Natural killer cell (primary cell): ENCODE measurements around the gene COL8A1. TPM values are rescaled to one million over a fixed set of nuclear protein-coding genes. Genes with fewer than 3 reads are reported as not detected.

Experiments used
- ATAC-seq, 3 donors: fragments of 150-1000 bp in 2 of 3; fragments of 200-7000 bp in 1 of 3; cut with Tn5 transposase; 1 replicate in 1 of 3; 2 replicates in 2 of 3; pipeline ENCODE4 v1.10.0; 2021; ENCODE audit warnings: mild to moderate bottlenecking in 2 of 3, moderate library complexity in 2 of 3
- DNase-seq, 2 donors: peaks; one replicate each; pipeline versions ENCODE4 v3.0.0 to v3.0.0-alpha.2; 2013 to 2021; ENCODE audit warnings: mixed read lengths in 1 of 2
- H3K27ac ChIP-seq: one replicate; pipeline ENCODE4 v1.5.1; 2013; ENCODE audit warnings: mild to moderate bottlenecking, low read length
- H3K27me3 ChIP-seq: one replicate; pipeline ENCODE4 v1.6.1; 2013; ENCODE audit warnings: low read length; ENCODE audit not compliant: control insufficient read depth, insufficient read depth
- H3K36me3 ChIP-seq: one replicate; pipeline ENCODE4 v1.6.1; 2013; ENCODE audit warnings: low read length; ENCODE audit not compliant: control insufficient read depth, insufficient read depth
- H3K4me1 ChIP-seq: one replicate; pipeline ENCODE4 v1.6.1; 2013; ENCODE audit warnings: low read length; ENCODE audit not compliant: control insufficient read depth, insufficient read depth
- H3K4me3 ChIP-seq: one replicate; pipeline ENCODE4 v1.5.1; 2013; ENCODE audit warnings: low read length
- H3K9me3 ChIP-seq: one replicate; pipeline ENCODE4 v1.6.1; 2013; ENCODE audit warnings: low read length; ENCODE audit not compliant: control insufficient read depth, insufficient read depth
- H3K27ac Mint-ChIP-seq, 2 donors: one replicate each; pipeline ENCODE4 v1.8.0; 2022; ENCODE audit warnings: mild to moderate bottlenecking in 2 of 2, mixed read lengths in 2 of 2, moderate library complexity in 1 of 2
- H3K27me3 Mint-ChIP-seq, 2 donors: one replicate each; pipeline ENCODE4 v1.8.0; 2022; ENCODE audit warnings: low read depth in 2 of 2, mixed read lengths in 2 of 2
- H3K36me3 Mint-ChIP-seq: one replicate; pipeline ENCODE4 v1.8.0; 2022; ENCODE audit warnings: mixed read lengths
- H3K4me1 Mint-ChIP-seq, 2 donors: one replicate each; pipeline ENCODE4 v1.8.0; 2022; ENCODE audit warnings: mixed read lengths in 2 of 2
- H3K4me3 Mint-ChIP-seq: one replicate; pipeline ENCODE4 v1.8.0; 2022; ENCODE audit warnings: mild to moderate bottlenecking, moderate library complexity, mixed read lengths
- H3K9me3 Mint-ChIP-seq, 2 donors: one replicate each; pipeline ENCODE4 v1.8.0; 2022; ENCODE audit warnings: mixed read lengths in 2 of 2
- CTCF ChIP-seq: fragments of 200-600 bp; IDR thresholded peaks from one replicate; pipeline ENCODE4 v1.8.0; 2022; ENCODE audit warnings: antibody characterized with exemption
- WGBS: methylation state at CpG from one replicate; pipeline ENCODE4 v1.1.7; 2013; ENCODE audit warnings: missing lambda C conversion rate; ENCODE audit not compliant: insufficient coverage; 5-methylcytosine and 5-hydroxymethylcytosine counted together
- intact Hi-C: fragments of 100-400 bp; cut with micrococcal nuclease; formaldehyde crosslinking; loops from one replicate; pipeline ENCODE4 v1.14.2; 2022
- total RNA-seq, 4 donors: library from RNA; stranded (reverse); fragments of 120-200 nt in 1 of 4; gene quantifications; one replicate each; pipeline versions ENCODE4 v1.2.3 to v1.2.4, GENCODE V29; 2013 to 2022

COL8A1 gene
- total RNA-seq, 3 donors from 2014 or later (not counting 1 experiment from before 2014, with no cell fraction given), result 0.12 to 0.23 TPM; not detected in 1

DNA sequence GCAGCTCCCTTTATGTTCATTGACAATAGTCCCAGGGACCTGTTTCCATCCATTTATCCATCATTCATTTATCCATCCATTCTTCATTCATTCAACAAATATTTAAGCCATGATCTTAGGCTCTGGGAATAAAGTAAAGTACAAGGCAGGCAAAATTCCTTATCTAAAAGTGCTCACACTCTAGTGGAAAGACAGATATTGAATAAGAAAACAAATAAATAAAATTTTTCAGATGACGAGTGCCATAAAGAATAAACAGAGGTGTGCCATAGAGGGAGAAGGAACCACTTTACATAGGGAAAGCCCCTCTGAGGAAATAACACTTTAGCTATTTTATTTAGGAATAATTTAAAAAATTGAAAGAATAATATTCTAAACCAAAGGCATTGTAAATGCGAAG lies 76.2 kb downstream of the COL8A1 start:
- 100% methylated on average over 1 of the region's 2 CpGs for WGBS

DNA sequence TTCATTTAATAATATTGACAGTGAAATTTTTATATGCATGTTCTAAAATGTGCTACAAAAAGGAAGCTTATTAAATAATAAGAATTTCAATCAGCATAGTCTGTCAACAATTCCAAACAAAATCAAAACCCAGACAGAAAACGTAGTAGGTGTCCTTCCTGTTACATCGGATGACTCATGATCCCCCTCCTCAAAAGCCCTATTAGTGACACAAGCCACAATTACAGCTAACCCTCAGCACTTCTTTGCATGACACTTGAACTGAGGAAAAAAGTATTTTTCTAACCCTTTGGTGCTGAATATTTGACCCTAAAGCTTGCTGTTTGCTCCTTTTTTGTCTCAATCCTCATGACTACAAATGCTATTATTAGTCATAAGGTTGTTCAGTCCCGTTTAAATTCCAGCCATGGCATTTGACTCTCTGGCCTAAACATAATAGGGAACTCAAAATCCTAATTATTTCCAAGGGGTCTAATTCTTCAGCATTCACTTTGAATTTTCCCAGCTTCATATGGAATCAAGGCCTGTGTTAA lies 78.1 kb downstream of the COL8A1 start:
- H3K27ac Mint-ChIP-seq, result no peak overlapping the region
- no peak for TF ChIP-seq CTCF
- H3K4me3 Mint-ChIP-seq, result no peak overlapping the region
- H3K4me1 Mint-ChIP-seq, result no peaks in the 10 kb centered on the region
- H3K36me3 ChIP-seq, result no peaks in the 10 kb centered on the region
- no peak overlapping the region for H3K4me3 ChIP-seq
- ATAC-seq (no peak), DNase-seq (no peak)
- peaks cover 0 to 4% of the 10 kb centered on the region in 2 donors for H3K27me3 Mint-ChIP-seq
- peaks cover 2 to 5% of the 10 kb centered on the region in 2 donors for H3K9me3 Mint-ChIP-seq
- intact Hi-C loops, result no loop called here
- WGBS, result 74% methylated on average over 3 of the region's 3 CpGs
- no peaks in the 10 kb centered on the region for H3K9me3 ChIP-seq
- H3K27me3 ChIP-seq, result no peaks in the 10 kb centered on the region
- no peaks in the 10 kb centered on the region for H3K36me3 Mint-ChIP-seq
- no peak overlapping the region for H3K27ac ChIP-seq
- no peaks in the 10 kb centered on the region for H3K4me1 ChIP-seq

More for the DNA sequence above, 76.2 kb downstream of the COL8A1 start:
- no peak overlapping the region for H3K27ac ChIP-seq
- peaks cover 2 to 5% of the 10 kb centered on the region in 2 donors for H3K9me3 Mint-ChIP-seq
- no peaks in the 10 kb centered on the region for H3K4me1 Mint-ChIP-seq
- no peaks in the 10 kb centered on the region for H3K9me3 ChIP-seq
- no peaks in the 10 kb centered on the region for H3K27me3 Mint-ChIP-seq
- no peak overlapping the region for H3K27ac Mint-ChIP-seq
- TF ChIP-seq CTCF, result no peak
- H3K4me3 Mint-ChIP-seq, result no peak overlapping the region
- H3K4me3 ChIP-seq, result no peak overlapping the region
- no peaks in the 10 kb centered on the region for H3K36me3 ChIP-seq
- H3K36me3 Mint-ChIP-seq, result no peaks in the 10 kb centered on the region
- H3K27me3 ChIP-seq, result no peaks in the 10 kb centered on the region
- DNase-seq (no peak), ATAC-seq (no peak)
- intact Hi-C loops, result no loop called here
- no peaks in the 10 kb centered on the region for H3K4me1 ChIP-seq

GRCh38 chr3:99720985-99721632 lies 82.7 kb downstream of the COL8A1 start:
- TF ChIP-seq CTCF, result no peak
- Histone ChIP-seq H3K9me3 (no peaks in the 10 kb centered on the region), H3K27ac (no peak overlapping the region), H3K27me3 (no peaks in the 10 kb centered on the region), H3K36me3 (no peaks in the 10 kb centered on the region), H3K4me1 (no peaks in the 10 kb centered on the region), H3K4me3 (no peak overlapping the region)
- DNase-seq, result no peak
- no peaks in the 10 kb centered on the region for H3K4me1 Mint-ChIP-seq
- H3K27ac Mint-ChIP-seq, result no peak overlapping the region
- 76% methylated on average over 8 of the region's 8 CpGs for WGBS
- intact Hi-C loops, result no loop called here
- no peak overlapping the region for H3K4me3 Mint-ChIP-seq
- peaks cover 2 to 3% of the 10 kb centered on the region in 2 donors for H3K9me3 Mint-ChIP-seq
- no peaks in the 10 kb centered on the region for H3K36me3 Mint-ChIP-seq
- H3K27me3 Mint-ChIP-seq, result peaks cover 0 to 4% of the 10 kb centered on the region in 2 donors
- no peak for ATAC-seq

GRCh38 chr3:99721633-99722007 lies 83.2 kb downstream of the COL8A1 start:
- DNase-seq, result no peak
- no peaks in the 10 kb centered on the region for H3K27me3 ChIP-seq
- no peaks in the 10 kb centered on the region for H3K4me1 ChIP-seq
- H3K36me3 ChIP-seq, result no peaks in the 10 kb centered on the region
- TF ChIP-seq CTCF, result no peak
- Mint-ChIP-seq H3K27ac (no peak overlapping the region), H3K4me1 (no peaks in the 10 kb centered on the region), H3K4me3 (no peak overlapping the region), H3K36me3 (no peaks in the 10 kb centered on the region), H3K9me3 (peaks cover 2 to 3% of the 10 kb centered on the region in 2 donors), H3K27me3 (peaks cover 0 to 4% of the 10 kb centered on the region in 2 donors)
- H3K9me3 ChIP-seq, result no peaks in the 10 kb centered on the region
- no peak overlapping the region for H3K4me3 ChIP-seq
- no peak overlapping the region for H3K27ac ChIP-seq
- intact Hi-C loops, result no loop called here
- no peak for ATAC-seq
- 94% methylated on average over 2 of the region's 2 CpGs for WGBS
